Peyer's patch (tissue), 4 donors: ENCODE results near the gene ACSBG1. TPM values are rescaled to one million over a fixed set of nuclear protein-coding genes. Genes with fewer than 3 reads are reported as not detected.

ENCODE experiments used
- DNase-seq, 3 donors: peaks; one replicate each; pipeline ENCODE4 v3.0.0-alpha.2; 2017 to 2019
- H3K27ac ChIP-seq, 4 donors: fragments of 200-600 bp; sonication (generic); one replicate each; pipeline ENCODE4 v1.5.1; 2016 to 2019
- H3K27me3 ChIP-seq, 2 donors: fragments of 200-600 bp; sonication (generic); one replicate each; pipeline ENCODE4 v1.5.1; 2019
- H3K36me3 ChIP-seq, 3 donors: fragments of 200-600 bp; sonication (generic); one replicate each; pipeline ENCODE4 v1.5.1; 2016 to 2019
- H3K4me1 ChIP-seq, 4 donors: fragments of 200-600 bp; sonication (generic); one replicate each; pipeline ENCODE4 v1.5.1; 2016 to 2019
- H3K4me3 ChIP-seq, 4 donors: fragments of 200-600 bp; sonication (generic); 1 replicate in 3 of 4; 2 replicates in 1 of 4; pipeline ENCODE4 v1.5.1; 2016 to 2019; ENCODE audit warnings: mild to moderate bottlenecking in 1 of 4
- H3K9me3 ChIP-seq, 4 donors: fragments of 200-600 bp; sonication (generic); one replicate each; pipeline ENCODE4 v1.5.1; 2016 to 2019; ENCODE audit warnings: mild to moderate bottlenecking in 1 of 4
- CTCF ChIP-seq, 6 experiments: fragments of 450-650 bp in 4 of 6; fragments of 200-600 bp in 2 of 6; sonication (generic) in 1 of 6; IDR thresholded peaks; one replicate each; pipeline ENCODE4 v1.5.1; 2017 to 2019; ENCODE audit warnings: antibody characterized with exemption in 6 of 6, mild to moderate bottlenecking in 3 of 6, moderate library complexity in 1 of 6
- POLR2A ChIP-seq, 2 donors: fragments of 450-650 bp; IDR thresholded peaks; one replicate each; pipeline ENCODE4 v1.5.1; 2017; ENCODE audit warnings: antibody characterized with exemption in 2 of 2, mild to moderate bottlenecking in 2 of 2, moderate library complexity in 2 of 2
- total RNA-seq, 4 donors: library from RNA; depleted of rRNA; stranded (reverse); fragments of >200 nt; gene quantifications; one replicate each; pipeline ENCODE4 v1.1.0, GENCODE V29; 2016

The ACSBG1 gene
- total RNA-seq, 4 donors from 2014 or later, result not detected

- H3K27me3 ChIP-seq, result no peaks in the 10 kb centered on the region
- H3K36me3 ChIP-seq, result no peaks in the 10 kb centered on the region
- peak; percentile 53 to 80 (median 77) for DNase-seq
- TF ChIP-seq POLR2A (IDR thresholded peaks at IDR 0.05) (peak in 1 of 2 donors; percentile 15), CTCF (IDR thresholded peaks at IDR 0.05) (peak in 1 of 6 experiments; percentile 10)
- peak within 1 kb of the TSS; percentile 44 to 86 (median 78) for H3K27ac ChIP-seq
- peak within 1 kb of the TSS; percentile 61 to 72 (median 62) for H3K4me3 ChIP-seq
- peaks cover 0 to 14% (median 4%) of the 10 kb centered on the region in 4 donors for H3K4me1 ChIP-seq
- no peaks in the 10 kb centered on the region for H3K9me3 ChIP-seq
Observed at GRCh38 chr15:78264304-78265136, 30.2 kb upstream of the ACSBG1 start, which contains the start of gene DNAJA4. TSS of gene DNAJA4 (plus strand) at chr15:78264562. CDS start at chr15:78264764, 202 bp downstream.

- Histone ChIP-seq H3K9me3 (no peaks in the 10 kb centered on the region), H3K36me3 (no peaks in the 10 kb centered on the region), H3K4me3 (peak overlapping the region; percentile 61 to 72 (median 62)), H3K27ac (peak overlapping the region; percentile 44 to 86 (median 78)), H3K4me1 (peaks cover 0 to 14% (median 4%) of the 10 kb centered on the region in 4 donors), H3K27me3 (no peaks in the 10 kb centered on the region)
- peak in 1 of 3 donors; percentile 70 for DNase-seq
- TF ChIP-seq CTCF (IDR thresholded peaks at IDR 0.05) (no peak), POLR2A (IDR thresholded peaks at IDR 0.05) (no peak)
Observed at GRCh38 chr15:78263907-78264303, 29.5 kb upstream of the ACSBG1 start.

GRCh38 chr15:78263351-78263781, 29.0 kb upstream of the ACSBG1 start:
- peaks cover 0 to 14% (median 4%) of the 10 kb centered on the region in 4 donors for H3K4me1 ChIP-seq
- H3K4me3 ChIP-seq, result no peak overlapping the region
- no peaks in the 10 kb centered on the region for H3K27me3 ChIP-seq
- no peaks in the 10 kb centered on the region for H3K9me3 ChIP-seq
- no peak for DNase-seq
- TF ChIP-seq POLR2A (IDR thresholded peaks at IDR 0.05) (no peak), CTCF (IDR thresholded peaks at IDR 0.05) (no peak)
- H3K36me3 ChIP-seq, result no peaks in the 10 kb centered on the region
- peak overlapping the region in 1 of 4 donors; percentile 86 for H3K27ac ChIP-seq

- H3K9me3 ChIP-seq, result no peaks in the 10 kb centered on the region
- no peak overlapping the region for H3K4me3 ChIP-seq
- H3K4me1 ChIP-seq, result peaks cover 0 to 14% (median 4%) of the 10 kb centered on the region in 4 donors
- no peaks in the 10 kb centered on the region for H3K36me3 ChIP-seq
- no peak for DNase-seq
- H3K27ac ChIP-seq, result no peak overlapping the region
- no peaks in the 10 kb centered on the region for H3K27me3 ChIP-seq
- no peak for TF ChIP-seq POLR2A (IDR thresholded peaks at IDR 0.05)
- no peak for TF ChIP-seq CTCF (IDR thresholded peaks at IDR 0.05)
Observed at GRCh38 chr15:78261062-78261461, 26.7 kb upstream of the ACSBG1 start.

GRCh38 chr15:78260489-78260888, 26.1 kb upstream of the ACSBG1 start:
- Histone ChIP-seq H3K36me3 (no peaks in the 10 kb centered on the region), H3K4me3 (no peak overlapping the region), H3K27me3 (no peaks in the 10 kb centered on the region), H3K27ac (no peak overlapping the region), H3K4me1 (peaks cover 0 to 10% (median 4%) of the 10 kb centered on the region in 4 donors), H3K9me3 (no peaks in the 10 kb centered on the region)
- TF ChIP-seq POLR2A (IDR thresholded peaks at IDR 0.05) (no peak), CTCF (IDR thresholded peaks at IDR 0.05) (no peak)
- DNase-seq, result no peak
